NCI-H82 (cell line): ENCODE results near the gene NTF4.
A peak's percentile ranks its signal among the peaks of the same experiment; 100 is the strongest.

Experiments
- DNase-seq: peaks from one replicate; lab custom pipeline; 2025; lab: John Stamatoyannopoulos, UW

The NTF4 gene, protein sequence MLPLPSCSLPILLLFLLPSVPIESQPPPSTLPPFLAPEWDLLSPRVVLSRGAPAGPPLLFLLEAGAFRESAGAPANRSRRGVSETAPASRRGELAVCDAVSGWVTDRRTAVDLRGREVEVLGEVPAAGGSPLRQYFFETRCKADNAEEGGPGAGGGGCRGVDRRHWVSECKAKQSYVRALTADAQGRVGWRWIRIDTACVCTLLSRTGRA

DNA sequence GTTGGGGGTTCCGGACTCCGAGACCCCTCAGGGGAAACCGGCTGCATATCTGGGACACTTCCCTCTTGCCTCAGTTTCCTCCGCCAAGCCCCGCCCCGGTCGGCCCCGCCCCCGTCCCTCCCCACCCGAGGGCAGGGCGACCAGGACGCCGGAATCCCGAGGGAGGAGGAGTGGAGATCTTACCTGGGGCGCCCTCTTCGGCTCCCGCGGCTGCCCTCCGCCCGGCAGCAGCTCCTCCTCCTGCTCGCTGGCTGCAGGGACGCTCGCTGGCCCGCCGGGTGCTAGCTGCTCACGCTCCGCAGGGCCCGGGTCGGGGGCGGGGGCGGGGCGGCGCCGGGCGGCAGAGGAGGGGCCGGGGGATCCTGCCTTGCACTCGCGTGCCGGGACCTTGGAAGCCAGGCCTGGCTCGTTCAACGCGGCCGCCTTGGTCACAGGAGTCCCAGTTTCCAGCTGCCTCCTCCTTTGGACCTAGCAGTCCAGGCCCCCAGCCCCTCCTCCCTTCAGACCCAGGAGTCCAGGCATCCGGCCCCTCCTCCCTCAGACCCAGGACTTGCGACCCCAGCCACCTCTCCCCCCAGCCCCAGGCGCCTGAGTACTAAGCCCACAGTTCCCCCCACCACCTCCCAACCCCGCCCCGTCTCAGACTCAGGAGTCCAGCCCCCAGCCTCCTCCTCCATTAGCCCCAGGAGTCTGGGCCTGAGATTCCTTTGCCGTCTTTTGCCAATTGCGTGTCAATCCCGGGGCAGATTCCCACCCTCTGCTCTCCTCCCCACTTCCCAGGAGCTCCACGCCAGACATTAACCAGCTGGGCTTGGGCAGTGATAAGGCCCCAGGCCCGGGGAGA is at the start of gene NTF4:
Gene NTF4 (minus strand): TSS at position 51 of the 844 bp plus-strand sequence. CDS start 2,821 bp downstream, outside the sequence.
- peak; percentile 43 for DNase-seq

DNA sequence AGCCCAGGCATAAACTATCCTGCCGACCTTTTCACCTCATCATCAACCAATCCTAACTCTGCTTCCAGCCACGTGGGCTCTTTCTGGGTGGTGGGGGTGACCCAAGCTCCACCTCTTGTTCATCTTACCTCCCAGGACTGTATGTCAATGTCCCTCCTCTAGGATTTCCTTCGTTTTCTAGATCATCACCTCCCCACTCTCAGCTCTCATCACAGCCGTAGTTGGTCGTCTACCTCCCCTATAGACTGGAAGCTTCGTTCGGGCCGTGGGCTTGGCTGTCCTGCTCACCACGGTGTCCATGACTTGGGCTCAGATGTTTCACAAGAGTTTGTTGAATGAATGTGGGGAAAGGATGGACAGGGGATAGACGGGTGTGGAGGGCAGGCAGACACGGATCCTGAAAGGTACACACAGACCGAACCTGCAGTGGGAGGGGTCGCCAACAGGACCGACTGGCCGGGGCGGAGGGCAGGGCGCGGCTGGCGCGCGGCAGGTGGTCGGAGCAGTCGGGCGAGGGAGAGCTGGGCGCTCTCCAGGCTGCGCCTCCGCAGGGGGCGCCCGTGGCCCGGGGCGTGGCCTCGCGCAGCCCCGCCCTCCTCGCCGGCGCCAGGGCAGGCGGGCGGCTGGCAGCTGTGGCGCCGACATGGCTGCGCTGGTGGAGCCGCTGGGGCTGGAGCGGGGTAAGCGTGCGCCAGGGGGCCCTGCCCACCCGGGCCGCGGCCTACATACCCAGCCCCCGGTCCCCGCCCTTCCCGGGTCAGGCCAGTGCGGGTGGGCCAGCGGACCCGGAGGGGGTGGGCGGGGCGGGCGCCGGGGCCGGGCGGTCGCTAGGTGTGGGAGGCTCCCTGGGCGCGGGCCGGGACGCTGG is 49.4 kb upstream of the NTF4 start, which contains the start of gene LIN7B:
Gene LIN7B (plus strand): TSS at position 609 of the 868 bp plus-strand sequence. CDS start 35 bp downstream, at position 644.
- DNase-seq = peak; percentile 86

DNA sequence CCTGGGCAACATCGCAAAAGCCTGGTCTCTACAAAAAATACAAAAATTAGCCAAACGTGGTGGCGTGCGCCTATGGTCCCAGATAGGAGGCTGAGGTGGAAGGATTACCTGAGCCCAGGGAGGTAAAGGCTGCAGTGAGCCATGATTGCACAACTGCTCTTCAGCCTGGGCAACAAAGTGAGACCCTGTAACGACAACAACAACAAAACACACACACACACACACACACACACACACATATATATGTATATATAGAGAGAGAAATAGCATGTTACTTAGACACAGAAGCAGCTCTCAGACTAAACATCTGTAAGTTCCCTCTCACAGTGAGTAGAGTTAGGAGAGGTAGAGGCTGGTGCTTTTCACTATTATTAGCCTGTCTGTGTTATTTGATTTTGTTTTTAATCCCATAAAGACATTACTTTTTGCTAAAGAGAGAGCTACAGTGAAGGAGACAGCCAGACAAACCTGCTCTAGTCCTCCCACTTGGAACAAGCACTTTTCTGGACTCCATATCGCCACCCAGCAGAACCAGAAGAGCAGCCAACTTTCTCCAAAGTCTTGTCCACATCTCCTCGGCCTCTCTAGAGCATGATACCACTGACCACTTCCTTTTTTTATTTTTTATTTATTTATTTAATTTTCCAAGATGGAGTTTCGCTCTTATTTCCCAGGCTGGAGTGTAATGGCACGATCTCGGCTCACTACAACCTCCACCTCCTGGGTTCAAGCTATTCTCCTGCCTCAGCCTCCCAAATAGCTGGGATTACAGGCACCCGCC is 46.8 kb upstream of the NTF4 start:
- no peak for DNase-seq

DNA sequence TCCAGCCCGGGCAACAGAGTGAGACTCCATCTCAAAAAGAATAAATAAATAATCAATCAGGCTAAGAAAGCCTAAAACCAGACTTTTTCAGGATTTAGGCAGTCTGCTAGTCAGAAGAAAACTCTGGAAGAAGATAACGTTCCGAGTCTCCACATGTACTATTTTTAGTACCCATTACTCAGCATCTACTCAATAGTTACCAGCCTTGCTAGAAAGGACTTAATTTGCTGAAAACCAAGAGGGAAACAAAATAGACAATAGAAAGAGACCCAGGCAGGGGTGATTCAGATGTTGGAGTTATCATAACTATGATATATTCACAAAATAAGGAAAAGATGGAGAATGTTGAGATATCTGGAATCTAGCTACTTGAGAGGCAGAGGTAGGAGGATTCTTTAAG is 45.9 kb upstream of the NTF4 start:
- no peak for DNase-seq

DNA sequence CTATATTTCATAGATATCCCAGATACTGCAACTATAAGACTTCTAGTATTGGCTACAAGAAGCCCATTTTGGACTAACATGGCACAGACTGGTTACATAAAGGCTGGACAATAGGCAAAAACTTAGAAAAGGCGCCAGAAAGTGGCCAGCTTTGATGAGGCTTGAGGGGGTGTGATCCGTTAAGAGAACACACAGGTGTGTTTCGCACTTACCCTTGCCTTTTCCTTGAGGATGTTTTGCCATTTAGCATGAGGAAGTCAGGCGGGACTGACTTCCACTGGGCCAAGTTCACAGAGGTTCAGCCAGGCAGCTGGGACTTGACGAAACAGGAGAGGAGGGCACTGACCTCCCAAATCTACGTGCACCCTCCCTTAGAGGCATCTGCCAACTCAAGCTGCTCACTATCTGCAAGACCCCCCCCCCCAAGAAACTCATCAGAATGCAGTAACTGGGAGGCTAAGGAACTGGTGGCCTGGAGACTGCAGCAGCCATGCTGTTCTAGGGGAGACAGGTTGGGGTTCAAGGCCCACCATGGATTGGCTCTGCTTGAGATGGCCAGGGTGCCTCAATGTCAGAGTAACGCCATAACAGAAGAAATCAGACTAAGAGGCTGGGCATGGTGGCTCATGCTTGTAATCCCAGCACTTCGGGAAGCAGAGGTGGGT is 45.1 kb upstream of the NTF4 start:
- no peak for DNase-seq

DNA sequence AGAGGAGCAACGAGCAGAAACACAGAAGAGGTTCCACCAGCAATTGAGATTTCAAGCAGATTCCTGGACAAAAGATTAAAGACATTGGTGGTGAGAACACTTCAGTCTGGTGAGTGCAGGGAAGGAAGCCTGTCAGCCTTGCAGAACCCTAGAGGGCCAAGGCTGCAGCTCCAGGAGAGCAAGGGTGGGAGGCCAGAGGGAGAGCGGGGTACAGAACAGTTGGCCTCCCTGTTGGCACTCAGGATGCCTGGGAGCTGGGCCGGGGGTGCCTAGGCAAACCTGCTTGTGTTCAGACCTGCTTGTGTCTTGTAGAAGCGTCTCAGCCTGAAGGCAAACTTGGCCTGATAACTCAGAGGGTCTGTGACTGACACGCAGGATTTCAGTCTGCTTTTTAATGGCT is 44.4 kb upstream of the NTF4 start:
- no peak for DNase-seq

DNA sequence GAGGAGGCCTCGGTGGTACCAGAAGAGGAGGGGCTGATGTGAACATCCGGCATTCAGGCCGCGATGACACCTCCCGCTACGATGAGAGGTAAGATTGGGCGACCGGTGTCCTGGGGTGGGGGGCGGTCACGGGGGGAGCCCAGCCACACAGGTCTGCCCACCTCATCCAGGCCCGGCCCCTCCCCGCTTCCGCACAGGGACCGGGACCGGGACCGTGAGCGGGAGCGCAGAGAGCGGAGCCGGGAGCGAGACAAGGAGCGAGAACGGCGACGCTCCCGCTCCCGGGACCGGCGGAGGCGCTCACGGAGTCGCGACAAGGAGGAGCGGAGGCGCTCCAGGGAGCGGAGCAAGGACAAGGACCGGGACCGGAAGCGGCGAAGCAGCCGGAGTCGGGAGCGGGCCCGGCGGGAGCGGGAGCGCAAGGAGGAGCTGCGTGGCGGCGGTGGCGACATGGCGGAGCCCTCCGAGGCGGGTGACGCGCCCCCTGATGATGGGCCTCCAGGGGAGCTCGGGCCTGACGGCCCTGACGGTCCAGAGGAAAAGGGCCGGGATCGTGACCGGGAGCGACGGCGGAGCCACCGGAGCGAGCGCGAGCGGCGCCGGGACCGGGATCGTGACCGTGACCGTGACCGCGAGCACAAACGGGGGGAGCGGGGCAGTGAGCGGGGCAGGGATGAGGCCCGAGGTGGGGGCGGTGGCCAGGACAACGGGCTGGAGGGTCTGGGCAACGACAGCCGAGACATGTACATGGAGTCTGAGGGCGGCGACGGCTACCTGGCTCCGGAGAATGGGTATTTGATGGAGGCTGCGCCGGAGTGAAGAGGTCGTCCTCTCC is 43.2 kb upstream of the NTF4 start:
- DNase-seq = no peak

DNA sequence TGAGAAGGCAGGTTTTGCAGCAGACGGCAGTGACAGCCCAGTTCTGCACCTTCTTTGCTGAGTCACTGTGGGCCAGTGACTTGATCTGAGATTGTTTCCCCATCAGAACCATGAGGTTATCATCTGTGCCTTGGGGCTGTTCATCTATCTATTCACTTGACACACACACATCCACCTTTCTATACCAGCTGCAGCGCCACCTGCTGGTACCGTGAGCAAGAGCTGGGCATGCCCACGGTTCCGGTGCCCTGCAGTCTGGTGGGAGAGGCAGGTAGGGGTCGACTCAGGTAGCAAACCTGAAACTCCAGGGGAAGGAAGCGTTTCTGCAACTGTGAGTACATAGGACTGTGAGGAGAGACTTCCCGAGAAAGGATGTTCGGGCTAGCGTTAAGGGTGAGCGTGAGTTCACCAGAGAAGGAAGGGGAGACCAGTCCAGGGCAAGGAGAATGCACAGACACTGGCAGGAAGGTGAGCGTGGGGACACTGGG is 42.1 kb upstream of the NTF4 start:
- DNase-seq = peak; percentile 71

DNA sequence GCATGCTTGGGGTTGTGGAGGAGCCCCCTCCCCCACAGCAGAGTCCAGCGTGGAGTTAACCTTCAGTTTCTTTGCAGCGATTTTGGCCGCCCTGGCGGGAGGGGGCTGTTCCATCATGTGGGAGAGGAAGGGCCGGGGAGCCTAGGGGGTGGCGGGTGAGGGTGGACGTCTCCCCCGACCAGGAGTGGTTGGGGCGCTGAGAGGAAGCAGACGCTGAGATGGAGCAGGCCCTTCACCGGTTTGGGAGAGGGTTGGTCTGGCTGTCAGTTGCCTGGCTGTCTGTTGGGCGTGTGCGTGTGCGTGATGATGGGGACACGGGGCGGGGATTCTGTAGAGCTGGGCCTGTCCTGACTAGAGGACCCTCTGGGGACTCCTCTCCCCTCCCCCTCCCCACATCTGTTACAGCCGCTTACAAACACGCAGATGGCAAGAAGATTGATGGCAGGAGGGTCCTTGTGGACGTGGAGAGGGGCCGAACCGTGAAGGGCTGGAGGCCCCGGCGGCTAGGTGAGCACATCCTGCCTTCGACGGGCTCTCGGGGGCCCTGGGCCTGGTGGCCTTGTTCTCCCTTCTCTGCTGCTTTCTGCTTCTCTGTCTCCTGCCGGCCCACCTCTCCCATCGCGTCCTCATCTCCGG is 39.7 kb upstream of the NTF4 start:
- DNase-seq = peak; percentile 97

DNA sequence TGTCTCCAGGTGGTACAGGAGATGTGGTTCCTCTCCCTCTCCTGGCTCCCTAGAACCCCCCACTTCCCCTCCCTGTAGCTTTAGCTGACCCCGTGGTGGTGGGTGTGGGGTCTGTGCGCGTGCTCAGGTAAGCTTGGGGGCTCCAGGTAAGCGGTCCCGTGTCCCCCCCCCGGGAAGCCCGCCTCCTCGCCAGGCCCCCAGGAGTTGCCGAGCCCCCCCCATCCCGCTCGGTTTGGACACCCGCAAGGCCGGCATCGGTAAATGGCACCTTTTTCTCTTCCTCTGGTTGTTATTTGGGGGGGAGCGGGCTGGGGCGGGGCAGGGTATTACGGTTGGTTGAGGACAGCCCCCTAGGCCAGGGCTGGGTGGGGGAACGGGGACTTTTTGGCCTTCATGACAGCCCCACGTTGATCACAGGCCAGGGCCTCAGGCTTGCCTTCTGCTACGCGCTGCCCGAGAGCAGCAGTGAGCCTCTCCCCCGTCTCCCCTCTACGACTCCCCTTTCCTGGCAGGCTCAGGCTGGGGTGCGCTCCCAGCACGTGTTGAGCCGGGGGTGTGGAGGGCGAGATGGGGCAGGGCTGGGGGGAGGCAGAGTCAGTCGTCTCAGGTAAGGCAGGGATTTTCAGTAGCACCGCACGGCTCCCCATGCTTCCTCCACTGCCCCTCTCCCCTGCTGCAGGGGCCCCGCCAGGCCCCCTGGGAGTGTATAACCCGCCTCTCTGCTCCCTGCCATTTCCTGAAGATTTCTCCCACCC is 38.9 kb upstream of the NTF4 start:
- DNase-seq = peak; percentile 43

DNA sequence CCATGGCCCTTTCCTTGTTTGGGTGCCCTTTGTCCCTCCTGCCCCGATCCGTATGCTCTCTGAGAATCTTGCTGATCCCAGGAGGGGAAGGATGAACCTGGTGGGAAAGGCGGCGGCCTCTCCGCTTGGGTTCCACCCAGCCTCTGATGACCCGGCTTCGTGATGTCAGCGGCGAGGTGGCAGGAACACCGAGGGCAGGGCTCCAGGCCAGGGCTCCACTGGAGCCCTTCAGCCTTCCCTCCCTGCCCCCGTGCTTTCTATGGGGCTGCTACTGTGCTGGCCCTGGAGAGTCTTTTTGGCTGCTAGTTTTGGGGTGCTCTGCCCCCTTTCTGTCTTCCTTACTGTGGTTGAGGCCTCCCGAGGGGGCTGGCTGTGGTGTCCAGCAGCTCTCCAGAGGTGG is 37.7 kb upstream of the NTF4 start:
- no peak for DNase-seq

DNA sequence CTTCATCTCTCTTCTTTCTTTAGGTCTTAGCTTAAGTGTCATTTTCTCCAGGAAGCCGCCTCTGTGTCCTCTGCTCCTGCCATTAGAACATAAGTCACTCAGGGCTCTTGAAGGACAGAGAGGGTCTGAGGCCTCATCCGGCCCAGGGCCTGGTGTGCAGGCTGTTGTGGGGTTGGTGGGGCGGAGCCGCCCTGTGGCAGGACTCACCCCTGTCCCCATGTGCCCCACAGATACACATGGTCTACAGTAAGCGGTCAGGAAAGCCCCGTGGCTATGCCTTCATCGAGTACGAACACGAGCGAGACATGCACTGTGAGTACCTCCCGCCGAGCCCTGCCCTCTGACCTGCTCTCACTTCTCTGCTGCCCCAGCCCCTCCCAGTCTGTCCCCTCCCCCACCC is 36.5 kb upstream of the NTF4 start:
- DNase-seq = no peak

DNA sequence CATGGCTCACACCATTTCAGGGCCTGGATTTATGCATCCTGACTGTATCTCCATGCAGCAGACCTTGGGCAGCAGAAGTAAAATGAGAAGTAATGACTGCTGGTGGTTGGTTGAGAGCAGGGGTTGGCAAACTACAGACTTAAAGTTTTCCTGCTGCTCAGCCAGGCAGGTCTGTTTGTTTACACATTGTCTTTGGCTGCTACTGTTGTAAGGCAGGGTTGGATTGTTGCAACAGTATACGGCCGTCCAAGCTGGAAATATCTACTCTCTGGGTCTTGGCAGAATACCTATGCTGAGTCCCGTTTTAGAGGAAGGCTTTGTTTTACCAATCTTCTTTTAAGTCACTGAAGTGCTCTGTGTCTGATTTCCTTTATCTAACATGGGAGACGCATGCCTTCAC is 34.2 kb upstream of the NTF4 start:
- DNase-seq = no peak

DNA sequence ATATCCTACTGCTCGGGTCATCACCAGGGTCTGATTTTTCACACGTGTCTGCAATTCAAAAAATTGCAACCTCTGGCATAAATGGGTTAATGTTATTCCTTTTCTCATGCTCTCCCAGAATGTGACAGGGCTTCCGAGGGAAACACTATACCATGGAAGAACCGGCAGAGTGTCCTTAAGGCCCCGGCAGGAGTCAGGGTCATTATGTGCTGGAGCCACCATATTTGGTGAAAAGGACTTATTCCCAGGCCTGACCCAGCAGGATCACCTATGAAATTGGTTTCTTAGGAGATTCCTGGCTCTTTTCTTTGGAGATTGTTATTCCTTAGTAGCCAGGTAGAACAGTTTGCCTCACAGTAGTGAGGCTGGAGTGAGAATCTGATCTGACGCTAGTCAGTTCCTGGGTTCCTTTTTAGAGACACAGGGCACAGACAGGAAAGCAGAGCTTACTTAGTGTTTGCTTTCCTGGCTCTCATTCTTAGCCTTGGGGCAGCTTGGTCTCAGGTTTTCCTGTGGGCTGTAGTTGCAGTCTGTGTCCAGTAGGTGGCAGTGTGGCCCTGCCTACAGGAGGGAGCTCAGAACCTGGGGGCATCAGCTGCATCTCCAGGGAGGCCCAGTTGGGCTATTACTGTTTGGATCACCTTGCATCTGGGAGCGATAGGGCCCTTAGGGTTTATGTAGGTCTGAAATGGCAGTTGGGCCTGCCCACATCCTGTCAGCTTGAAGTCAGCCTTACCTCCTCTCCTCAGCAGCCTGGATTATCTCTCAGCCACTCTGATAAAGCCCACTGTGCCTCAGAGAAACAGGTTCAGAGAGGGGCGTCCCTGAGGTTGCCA is 33.1 kb upstream of the NTF4 start:
- peak; percentile 85 for DNase-seq

DNA sequence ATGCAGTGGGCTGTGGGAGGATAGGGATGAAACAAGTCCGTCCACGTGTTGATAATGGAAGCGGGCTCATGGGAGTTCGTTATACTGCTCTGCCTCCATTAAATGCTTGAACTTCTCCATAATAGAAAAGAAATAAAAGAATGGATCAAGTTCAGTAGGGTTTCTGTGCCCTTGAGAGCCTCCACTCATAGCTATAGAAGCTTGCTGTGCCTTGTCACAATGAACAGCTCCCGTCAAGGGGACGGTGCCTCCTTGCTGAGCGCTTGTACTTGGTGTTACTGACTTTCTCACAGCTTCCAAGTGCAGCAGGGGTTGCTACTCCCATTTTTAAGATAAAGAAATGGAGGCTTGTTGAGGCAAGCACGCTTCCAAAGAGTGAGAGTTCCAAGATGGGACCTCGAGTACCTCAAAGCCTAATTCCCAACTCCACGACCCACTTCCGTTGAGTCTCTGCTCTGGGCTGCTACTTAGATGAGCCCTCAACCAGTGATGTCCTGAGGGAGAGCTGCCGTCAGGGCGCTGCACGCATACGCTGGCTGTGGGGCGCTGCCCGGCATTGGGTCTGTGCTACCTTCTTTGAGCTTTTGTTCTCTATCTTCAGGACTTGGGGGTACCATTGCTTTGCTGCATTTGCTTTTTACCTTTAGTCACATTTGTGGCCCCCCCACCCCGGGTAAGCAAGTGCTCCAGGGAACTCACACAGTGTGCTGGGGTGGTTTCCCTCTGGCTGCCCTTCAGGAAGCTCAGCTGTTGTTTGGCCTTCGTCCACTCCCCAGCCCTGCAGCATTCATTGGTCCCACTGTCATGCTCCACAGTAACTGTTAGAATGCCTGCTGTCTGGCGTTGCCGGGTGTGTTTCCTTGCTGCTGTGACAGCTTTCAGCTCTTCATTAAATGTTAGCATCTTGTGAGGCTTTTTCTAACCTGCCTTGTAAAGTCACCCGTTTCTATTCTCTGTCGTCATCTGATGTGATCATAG is 30.2 kb upstream of the NTF4 start:
- DNase-seq = no peak

DNA sequence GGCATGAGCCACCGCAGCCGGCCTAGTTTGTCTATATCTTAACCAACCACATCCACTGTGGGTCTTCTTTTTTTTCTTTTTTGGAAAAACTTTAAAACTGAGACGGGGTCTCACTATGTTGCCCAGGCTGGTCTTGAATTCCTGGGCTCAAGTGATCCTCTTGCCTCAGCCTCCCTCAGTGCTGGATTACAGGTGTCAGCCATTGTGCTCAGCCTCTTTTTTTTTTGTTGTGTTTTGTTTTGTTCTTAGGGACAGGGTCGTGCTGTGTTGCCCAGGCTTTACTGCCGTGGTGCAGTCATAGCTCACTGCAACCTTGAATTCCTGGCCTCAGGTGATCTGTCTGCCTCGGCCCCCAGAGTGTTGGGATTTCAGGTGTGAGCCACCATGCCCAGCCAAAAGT is 28.1 kb upstream of the NTF4 start:
- DNase-seq = no peak
